Measurements from ENCODE around the gene PYDC1.
A peak's percentile ranks its signal among the peaks of the same experiment; 100 is the strongest.

Gene PYDC1

DNA sequence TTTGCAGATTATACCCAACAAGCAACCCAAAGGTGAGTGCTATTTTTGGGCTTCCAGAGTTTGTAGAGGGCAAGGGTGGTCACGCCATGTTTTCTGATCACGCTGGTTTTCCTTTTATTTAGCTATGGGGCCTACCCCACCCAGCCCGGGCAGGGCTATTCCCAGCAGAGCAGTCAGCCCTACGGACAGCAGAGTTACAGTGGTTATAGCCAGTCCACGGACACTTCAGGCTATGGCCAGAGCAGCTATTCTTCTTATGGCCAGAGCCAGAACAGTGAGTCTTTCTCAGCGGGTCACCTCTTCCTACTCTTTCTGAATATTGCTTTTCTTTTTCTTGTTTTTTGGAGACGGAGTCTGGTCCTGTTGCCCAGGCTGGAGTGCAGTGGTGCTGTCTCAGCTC, 34.5 kb downstream of the PYDC1 start:
- TF ChIP-seq POLR2AphosphoS5 (IDR thresholded peaks at IDR 0.05; ENCODE audit: low read depth, low read length): no peak
- TF ChIP-seq, protein P1, sequence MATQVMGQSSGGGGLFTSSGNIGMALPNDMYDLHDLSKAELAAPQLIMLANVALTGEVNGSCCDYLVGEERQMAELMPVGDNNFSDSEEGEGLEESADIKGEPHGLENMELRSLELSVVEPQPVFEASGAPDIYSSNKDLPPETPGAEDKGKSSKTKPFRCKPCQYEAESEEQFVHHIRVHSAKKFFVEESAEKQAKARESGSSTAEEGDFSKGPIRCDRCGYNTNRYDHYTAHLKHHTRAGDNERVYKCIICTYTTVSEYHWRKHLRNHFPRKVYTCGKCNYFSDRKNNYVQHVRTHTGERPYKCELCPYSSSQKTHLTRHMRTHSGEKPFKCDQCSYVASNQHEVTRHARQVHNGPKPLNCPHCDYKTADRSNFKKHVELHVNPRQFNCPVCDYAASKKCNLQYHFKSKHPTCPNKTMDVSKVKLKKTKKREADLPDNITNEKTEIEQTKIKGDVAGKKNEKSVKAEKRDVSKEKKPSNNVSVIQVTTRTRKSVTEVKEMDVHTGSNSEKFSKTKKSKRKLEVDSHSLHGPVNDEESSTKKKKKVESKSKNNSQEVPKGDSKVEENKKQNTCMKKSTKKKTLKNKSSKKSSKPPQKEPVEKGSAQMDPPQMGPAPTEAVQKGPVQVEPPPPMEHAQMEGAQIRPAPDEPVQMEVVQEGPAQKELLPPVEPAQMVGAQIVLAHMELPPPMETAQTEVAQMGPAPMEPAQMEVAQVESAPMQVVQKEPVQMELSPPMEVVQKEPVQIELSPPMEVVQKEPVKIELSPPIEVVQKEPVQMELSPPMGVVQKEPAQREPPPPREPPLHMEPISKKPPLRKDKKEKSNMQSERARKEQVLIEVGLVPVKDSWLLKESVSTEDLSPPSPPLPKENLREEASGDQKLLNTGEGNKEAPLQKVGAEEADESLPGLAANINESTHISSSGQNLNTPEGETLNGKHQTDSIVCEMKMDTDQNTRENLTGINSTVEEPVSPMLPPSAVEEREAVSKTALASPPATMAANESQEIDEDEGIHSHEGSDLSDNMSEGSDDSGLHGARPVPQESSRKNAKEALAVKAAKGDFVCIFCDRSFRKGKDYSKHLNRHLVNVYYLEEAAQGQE (IDR thresholded peaks at IDR 0.05; ENCODE audit: insufficient read depth in 1 of 2, low read depth in 2 of 2, low read length in 2 of 2): no peak
- no peak for TF ChIP-seq TAF1 (IDR thresholded peaks at IDR 0.05; ENCODE audit: borderline replicate concordance, insufficient read depth, low read length)
- no peak for TF ChIP-seq FOXP2 (optimal IDR thresholded peaks at IDR 0.05; ENCODE audit: borderline replicate concordance, extremely low read depth, extremely low read length, insufficient read depth)

DNA sequence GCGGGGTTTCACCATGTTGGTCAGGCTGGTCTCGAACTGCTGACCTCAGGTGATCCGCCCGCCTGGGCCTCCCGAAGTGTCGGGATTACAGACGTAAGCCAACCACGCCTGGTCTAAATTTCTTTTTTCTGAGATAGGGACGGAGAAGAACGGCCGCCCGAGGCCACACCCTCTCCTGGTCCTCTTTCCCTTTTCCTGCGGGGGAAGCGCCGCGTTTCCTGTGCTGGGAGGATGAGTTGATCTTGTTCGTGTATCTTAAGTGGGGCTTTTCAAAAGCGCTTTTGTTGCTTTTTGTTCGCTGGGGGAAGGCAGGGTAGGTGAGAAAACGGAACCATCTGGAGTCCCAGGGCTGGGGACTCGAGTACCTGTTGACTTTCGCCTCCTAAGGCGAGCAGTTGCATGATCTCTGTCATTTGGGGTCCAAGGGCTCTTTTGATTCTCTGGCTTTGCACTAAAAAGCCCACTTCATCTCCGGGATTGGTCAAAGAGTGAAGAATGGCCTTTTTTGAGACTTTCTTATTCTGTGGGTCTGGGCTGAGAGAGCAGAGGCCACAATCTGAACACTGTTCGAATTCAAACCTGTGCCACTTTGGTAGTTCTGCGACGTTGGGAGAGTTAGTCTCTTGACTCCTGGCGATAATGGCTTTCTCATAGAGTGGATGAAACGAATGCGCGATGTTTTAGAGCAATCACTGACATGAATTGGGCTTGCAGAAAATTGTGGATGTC, 35.7 kb downstream of the PYDC1 start:
- TF ChIP-seq SIN3A (IDR thresholded peaks at IDR 0.05; ENCODE audit: borderline replicate concordance, insufficient read depth, low read length): peak; percentile 40; the same call in 1 of the 2 replicates
- TF ChIP-seq POLR2AphosphoS5 (IDR thresholded peaks at IDR 0.05; ENCODE audit: low read depth, low read length): no peak

DNA sequence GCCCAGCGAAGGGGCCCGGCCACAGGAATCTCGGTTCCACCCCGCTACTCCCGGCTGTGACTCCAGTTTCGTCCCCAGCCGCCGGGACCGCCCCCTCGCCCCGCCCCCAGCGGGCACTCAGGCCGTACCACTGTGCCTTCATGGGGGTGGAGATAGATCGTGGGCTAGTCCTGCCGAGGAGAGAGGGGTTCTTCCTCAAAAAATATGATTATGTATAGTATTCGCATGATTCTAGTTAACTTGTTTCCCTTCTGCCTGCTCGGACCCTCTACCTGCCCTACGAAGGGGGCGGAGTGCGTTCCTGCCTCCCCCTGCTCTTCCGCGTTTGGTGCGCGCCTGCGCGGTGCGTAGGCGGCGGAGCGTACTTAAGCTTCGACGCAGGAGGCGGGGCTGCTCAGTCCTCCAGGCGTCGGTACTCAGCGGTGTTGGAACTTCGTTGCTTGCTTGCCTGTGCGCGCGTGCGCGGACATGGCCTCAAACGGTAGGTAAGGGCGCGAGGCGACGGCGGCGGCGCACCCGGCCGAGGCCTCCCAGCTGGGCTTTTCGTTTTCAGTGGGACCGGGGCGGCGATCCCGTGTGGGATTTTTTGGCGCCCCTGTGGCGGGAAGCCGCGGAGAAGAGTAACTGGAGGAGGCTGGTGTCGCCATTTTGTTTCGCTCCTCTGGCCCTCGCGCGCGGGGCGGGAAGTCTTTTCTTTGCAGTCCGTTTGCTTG, 37.0 kb downstream of the PYDC1 start, which contains the start of gene FUS:
Gene FUS, plus strand, starts transcription at position 393 of the 713 bp plus-strand sequence. Its CDS starts 76 bp downstream, at position 469.
- TF ChIP-seq TAF1 (IDR thresholded peaks at IDR 0.05; ENCODE audit: borderline replicate concordance, insufficient read depth, low read length): peak; percentile 99
- TF ChIP-seq, protein P1 (IDR thresholded peaks at IDR 0.05; ENCODE audit: insufficient read depth in 1 of 2, low read depth in 2 of 2, low read length in 2 of 2): peak; percentile 68 to 72; a peak in 3 of 4 replicates
- no peak; the same call in 1 of the 2 replicates for TF ChIP-seq SIN3A (IDR thresholded peaks at IDR 0.05; ENCODE audit: borderline replicate concordance, insufficient read depth, low read length)
- TF ChIP-seq POLR2AphosphoS5 (IDR thresholded peaks at IDR 0.05; ENCODE audit: low read depth, low read length): peak; percentile 100
- peak; percentile 41 for TF ChIP-seq FOXP2 (optimal IDR thresholded peaks at IDR 0.05; ENCODE audit: borderline replicate concordance, extremely low read depth, extremely low read length, insufficient read depth)

- no peak for TF ChIP-seq POLR2AphosphoS5 (IDR thresholded peaks at IDR 0.05; ENCODE audit: low read depth, low read length)
- TF ChIP-seq FOXP2 (optimal IDR thresholded peaks at IDR 0.05; ENCODE audit: borderline replicate concordance, extremely low read depth, extremely low read length, insufficient read depth): no peak
- TF ChIP-seq, protein P1 (IDR thresholded peaks at IDR 0.05; ENCODE audit: insufficient read depth in 1 of 2, low read depth in 2 of 2, low read length in 2 of 2): no peak
- TF ChIP-seq SIN3A (IDR thresholded peaks at IDR 0.05; ENCODE audit: borderline replicate concordance, insufficient read depth, low read length): no peak
- TF ChIP-seq TAF1 (IDR thresholded peaks at IDR 0.05; ENCODE audit: borderline replicate concordance, insufficient read depth, low read length): no peak
These were observed 37.7 kb downstream of the PYDC1 start for GRCh38 chr16:31179219-31179746.

GRCh38 chr16:31177136-31177535, 39.8 kb downstream of the PYDC1 start:
- TF ChIP-seq, protein P1 (IDR thresholded peaks at IDR 0.05; ENCODE audit: insufficient read depth in 1 of 2, low read depth in 2 of 2, low read length in 2 of 2): no peak
- no peak for TF ChIP-seq FOXP2 (optimal IDR thresholded peaks at IDR 0.05; ENCODE audit: borderline replicate concordance, extremely low read depth, extremely low read length, insufficient read depth)

All from PFSK-1 (cell line).